Esophagus muscularis mucosa (tissue), 3 donors: ENCODE data around the gene FAM9B.

ENCODE experiments used
- POLR2A ChIP-seq: fragments of 450-650 bp; IDR thresholded peaks from one replicate; pipeline ENCODE4 v1.6.1; 2017; ENCODE audit warnings: antibody characterized with exemption, moderate library complexity, mild to moderate bottlenecking, low read depth
- POLR2AphosphoS5 ChIP-seq, 2 donors: sonication (generic); formaldehyde crosslinking; IDR thresholded peaks; one replicate each; pipeline ENCODE4 v1.6.1; 2017; ENCODE audit warnings: antibody characterized with exemption in 2 of 2
- TF ChIP-seq, protein P1 (sequence below), 3 experiments: fragments of 200-600 bp in 2 of 3; fragments of 450-650 bp in 1 of 3; sonication (generic) in 2 of 3; IDR thresholded peaks; one replicate each; pipeline ENCODE4 v1.5.1; 2017 to 2019; ENCODE audit warnings: antibody characterized with exemption in 3 of 3, mild to moderate bottlenecking in 2 of 3, moderate library complexity in 1 of 3

GRCh38 chrX:8987672-8988250 is 46.2 kb downstream of the FAM9B start:
- TF ChIP-seq, protein P1, sequence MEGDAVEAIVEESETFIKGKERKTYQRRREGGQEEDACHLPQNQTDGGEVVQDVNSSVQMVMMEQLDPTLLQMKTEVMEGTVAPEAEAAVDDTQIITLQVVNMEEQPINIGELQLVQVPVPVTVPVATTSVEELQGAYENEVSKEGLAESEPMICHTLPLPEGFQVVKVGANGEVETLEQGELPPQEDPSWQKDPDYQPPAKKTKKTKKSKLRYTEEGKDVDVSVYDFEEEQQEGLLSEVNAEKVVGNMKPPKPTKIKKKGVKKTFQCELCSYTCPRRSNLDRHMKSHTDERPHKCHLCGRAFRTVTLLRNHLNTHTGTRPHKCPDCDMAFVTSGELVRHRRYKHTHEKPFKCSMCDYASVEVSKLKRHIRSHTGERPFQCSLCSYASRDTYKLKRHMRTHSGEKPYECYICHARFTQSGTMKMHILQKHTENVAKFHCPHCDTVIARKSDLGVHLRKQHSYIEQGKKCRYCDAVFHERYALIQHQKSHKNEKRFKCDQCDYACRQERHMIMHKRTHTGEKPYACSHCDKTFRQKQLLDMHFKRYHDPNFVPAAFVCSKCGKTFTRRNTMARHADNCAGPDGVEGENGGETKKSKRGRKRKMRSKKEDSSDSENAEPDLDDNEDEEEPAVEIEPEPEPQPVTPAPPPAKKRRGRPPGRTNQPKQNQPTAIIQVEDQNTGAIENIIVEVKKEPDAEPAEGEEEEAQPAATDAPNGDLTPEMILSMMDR (IDR thresholded peaks at IDR 0.05) = no peak
- TF ChIP-seq POLR2A (no peak), POLR2AphosphoS5 (IDR thresholded peaks at IDR 0.05) (no peak)
